ENCODE measurements around the gene HES2.
A peak's percentile ranks its signal among the peaks of the same experiment; 100 is the strongest.
"Not testable (repeated sequence)": the region's sequence is repeated elsewhere in the genome, so short reads cannot be mapped to it uniquely, and the experiment has no call there.

HES2 gene

GRCh38 chr1:6416295-6416656 is 3.4 kb downstream of the HES2 start:
- DNase-seq: no peak

GRCh38 chr1:6414881-6415626 is 4.7 kb downstream of the HES2 start:
- no peak for DNase-seq

GRCh38 chr1:6414443-6414844 is 5.3 kb downstream of the HES2 start:
- DNase-seq: peak; percentile 21

GRCh38 chr1:6412896-6413295 is 6.8 kb downstream of the HES2 start:
- peak; percentile 93 for DNase-seq

GRCh38 chr1:6410248-6410893 is 9.3 kb downstream of the HES2 start:
- no peak for DNase-seq

- DNase-seq: no peak
Measured at GRCh38 chr1:6409733-6410132, 10.0 kb downstream of the HES2 start.

GRCh38 chr1:6409053-6409452 is 10.7 kb downstream of the HES2 start:
- DNase-seq: no peak

- no peak for DNase-seq
Measured at GRCh38 chr1:6408023-6408422, 11.7 kb downstream of the HES2 start.

GRCh38 chr1:6401673-6402072 is 18.0 kb downstream of the HES2 start:
- no peak for DNase-seq

- no peak for DNase-seq
Measured at GRCh38 chr1:6399294-6399693, 20.4 kb downstream of the HES2 start.

- no peak for DNase-seq
Measured at GRCh38 chr1:6397844-6398441, 21.8 kb downstream of the HES2 start.

GRCh38 chr1:6396998-6397397 is 22.7 kb downstream of the HES2 start:
- no peak for DNase-seq

- not testable (repeated sequence) for DNase-seq
Measured at GRCh38 chr1:6395781-6396244, 23.9 kb downstream of the HES2 start.

- not testable (repeated sequence) for DNase-seq
Measured at GRCh38 chr1:6395130-6395529, 24.6 kb downstream of the HES2 start.

- peak; percentile 96 for DNase-seq
Measured at GRCh38 chr1:6393400-6394187, 26.1 kb downstream of the HES2 start, which contains the start of gene ACOT7. TSS of gene ACOT7 (minus strand) at chr1:6393767. CDS start at chr1:6393399, 368 bp downstream.

- no peak for DNase-seq
Measured at GRCh38 chr1:6392809-6393399, 26.8 kb downstream of the HES2 start.

- peak; percentile 61 for DNase-seq
Measured at GRCh38 chr1:6391951-6392808, 27.5 kb downstream of the HES2 start.

GRCh38 chr1:6389971-6390370 is 29.7 kb downstream of the HES2 start:
- peak; percentile 75 for DNase-seq

GRCh38 chr1:6386371-6386949 is 33.3 kb downstream of the HES2 start:
- no peak for DNase-seq

- DNase-seq: peak; percentile 97
Measured at GRCh38 chr1:6385488-6386191, 34.1 kb downstream of the HES2 start.

GRCh38 chr1:6384962-6385361 is 34.8 kb downstream of the HES2 start:
- DNase-seq: no peak

Measured in NCI-H510A treated with DMSO at 0.1 percent for 48 hours (cell line).